Lower lobe of right lung (tissue), 2 donors: ENCODE data around the gene ILK. TPM values are rescaled to one million over a fixed set of nuclear protein-coding genes. Genes with fewer than 3 reads are reported as not detected.

Experiments used
- ATAC-seq, 2 donors: fragments of 200-7000 bp; cut with Tn5 transposase; one replicate each; pipeline ENCODE4 v1.9.1; 2020 to 2022; ENCODE audit warnings: mild to moderate bottlenecking in 2 of 2, moderate library complexity in 2 of 2
- DNase-seq: peaks from one replicate; pipeline ENCODE4 v3.0.0-alpha.2; 2020
- H3K27ac ChIP-seq: fragments of 200-600 bp; one replicate; pipeline ENCODE4 v1.8.0; 2022
- H3K27me3 ChIP-seq: fragments of 200-600 bp; one replicate; pipeline ENCODE4 v1.8.0; 2022; ENCODE audit warnings: low read depth
- H3K36me3 ChIP-seq: fragments of 200-600 bp; one replicate; pipeline ENCODE4 v1.8.0; 2022; ENCODE audit warnings: mild to moderate bottlenecking
- H3K4me1 ChIP-seq: fragments of 200-600 bp; one replicate; pipeline ENCODE4 v1.8.0; 2022
- H3K4me3 ChIP-seq: fragments of 200-600 bp; one replicate; pipeline ENCODE4 v1.8.0; 2022; ENCODE audit warnings: mild to moderate bottlenecking
- H3K9me3 ChIP-seq: fragments of 200-600 bp; one replicate; pipeline ENCODE4 v1.8.0; 2022
- intact Hi-C: fragments of 100-400 bp; cut with DNase I; formaldehyde crosslinking; loops from one replicate; pipeline ENCODE4 v1.11.0; 2022
- total RNA-seq: library from RNA; stranded (reverse); fragmentation: NEBNext Ultra II Directional; extraction: Animal tissue kit (Norgen Biotek cat#: 25700); gene quantifications from one replicate; pipeline ENCODE4 v1.2.1, GENCODE V29; 2021
- TF ChIP-seq, protein P1 (sequence below): fragments of 200-600 bp; IDR thresholded peaks from one replicate; pipeline ENCODE4 v1.8.0; 2022; ENCODE audit warnings: antibody characterized with exemption, mild to moderate bottlenecking
- donor health status: DM: no; HTN: yes; CAD: no; lungs with severe emphysema.

The ILK gene
- total RNA-seq, 1 donor from 2014 or later, result 135 TPM

- H3K4me3 ChIP-seq, result peak overlapping the region; percentile 86
- H3K27me3 ChIP-seq, result no peaks in the 10 kb centered on the region
- peaks cover 48% of the 10 kb centered on the region for H3K36me3 ChIP-seq
- no peaks in the 10 kb centered on the region for H3K9me3 ChIP-seq
- H3K4me1 ChIP-seq, result peaks cover 48% of the 10 kb centered on the region
- TF ChIP-seq, protein P1, sequence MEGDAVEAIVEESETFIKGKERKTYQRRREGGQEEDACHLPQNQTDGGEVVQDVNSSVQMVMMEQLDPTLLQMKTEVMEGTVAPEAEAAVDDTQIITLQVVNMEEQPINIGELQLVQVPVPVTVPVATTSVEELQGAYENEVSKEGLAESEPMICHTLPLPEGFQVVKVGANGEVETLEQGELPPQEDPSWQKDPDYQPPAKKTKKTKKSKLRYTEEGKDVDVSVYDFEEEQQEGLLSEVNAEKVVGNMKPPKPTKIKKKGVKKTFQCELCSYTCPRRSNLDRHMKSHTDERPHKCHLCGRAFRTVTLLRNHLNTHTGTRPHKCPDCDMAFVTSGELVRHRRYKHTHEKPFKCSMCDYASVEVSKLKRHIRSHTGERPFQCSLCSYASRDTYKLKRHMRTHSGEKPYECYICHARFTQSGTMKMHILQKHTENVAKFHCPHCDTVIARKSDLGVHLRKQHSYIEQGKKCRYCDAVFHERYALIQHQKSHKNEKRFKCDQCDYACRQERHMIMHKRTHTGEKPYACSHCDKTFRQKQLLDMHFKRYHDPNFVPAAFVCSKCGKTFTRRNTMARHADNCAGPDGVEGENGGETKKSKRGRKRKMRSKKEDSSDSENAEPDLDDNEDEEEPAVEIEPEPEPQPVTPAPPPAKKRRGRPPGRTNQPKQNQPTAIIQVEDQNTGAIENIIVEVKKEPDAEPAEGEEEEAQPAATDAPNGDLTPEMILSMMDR, result no peak
- DNase-seq (no peak), ATAC-seq (no peak)
- intact Hi-C loops, result no loop called here
- peak overlapping the region; percentile 93 for H3K27ac ChIP-seq
These were observed 1.3 kb upstream of the ILK start for GRCh38 chr11:6602096-6602940.

DNA sequence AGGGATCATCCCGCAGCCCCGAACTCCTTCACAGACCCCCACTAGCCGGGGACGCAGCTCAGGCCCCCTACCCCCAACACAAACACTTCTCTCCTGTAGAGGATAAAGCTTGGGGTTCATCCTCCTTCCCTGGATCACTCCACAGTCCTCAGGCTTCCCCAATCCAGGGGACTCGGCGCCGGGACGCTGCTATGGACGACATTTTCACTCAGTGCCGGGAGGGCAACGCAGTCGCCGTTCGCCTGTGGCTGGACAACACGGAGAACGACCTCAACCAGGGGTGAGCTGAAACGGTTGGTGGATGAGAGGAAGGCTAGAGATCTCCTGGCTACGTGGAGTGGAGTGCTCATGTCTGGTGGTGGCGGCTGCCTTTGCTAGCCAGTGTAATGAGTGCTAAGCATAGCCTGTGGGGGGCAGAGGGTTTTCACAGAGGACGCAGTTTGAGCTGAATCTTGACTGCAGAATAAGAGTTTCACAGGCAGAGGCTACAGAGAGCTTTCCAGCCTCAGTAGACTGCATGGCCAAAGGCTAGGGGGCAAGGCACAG, 580 bp downstream of the ILK start:
- Histone ChIP-seq H3K27ac (peak overlapping the region; percentile 93), H3K27me3 (no peaks in the 10 kb centered on the region), H3K36me3 (peaks cover 48% of the 10 kb centered on the region), H3K4me1 (peaks cover 66% of the 10 kb centered on the region), H3K9me3 (no peaks in the 10 kb centered on the region), H3K4me3 (peak overlapping the region; percentile 86)
- TF ChIP-seq, protein P1, result peak; percentile 19
- intact Hi-C loops, result no loop called here
- no peak for DNase-seq
- ATAC-seq, result peak; percentile 57 to 60

DNA sequence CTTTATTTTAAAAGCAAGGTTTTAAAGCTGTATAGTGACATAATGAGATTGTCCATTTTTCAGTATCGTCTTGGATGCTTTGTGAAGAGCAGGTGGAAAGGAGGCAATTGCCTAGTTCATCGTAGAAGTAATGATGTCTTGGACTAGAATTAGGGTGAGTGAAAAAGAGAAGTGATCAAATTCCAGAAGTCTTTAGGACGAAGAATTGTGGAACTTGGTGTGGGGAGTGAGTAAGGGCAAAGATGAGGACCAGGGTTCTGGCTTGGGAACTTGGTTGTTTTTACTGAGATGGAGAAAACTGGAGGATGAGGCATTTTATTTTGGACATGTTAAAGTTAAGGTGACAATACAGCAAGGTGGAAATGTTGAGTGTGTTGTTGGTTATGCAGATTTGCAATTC, 1.2 kb downstream of the ILK start:
- Histone ChIP-seq H3K36me3 (peaks cover 48% of the 10 kb centered on the region), H3K4me1 (peaks cover 70% of the 10 kb centered on the region), H3K9me3 (no peaks in the 10 kb centered on the region), H3K4me3 (peak overlapping the region; percentile 86), H3K27ac (peak overlapping the region; percentile 93), H3K27me3 (no peaks in the 10 kb centered on the region)
- no peak for DNase-seq
- intact Hi-C loops, result no loop called here
- TF ChIP-seq, protein P1, result no peak
- no peak for ATAC-seq

- intact Hi-C loops, result no loop called here
These were observed 3.1 kb downstream of the ILK start for GRCh38 chr11:6606471-6607189.

GRCh38 chr11:6607190-6607795, 3.7 kb downstream of the ILK start:
- intact Hi-C loops, result no loop called here
- Histone ChIP-seq H3K27ac (peak overlapping the region; percentile 56), H3K4me3 (peak overlapping the region; percentile 86), H3K4me1 (peaks cover 65% of the 10 kb centered on the region), H3K36me3 (peaks cover 40% of the 10 kb centered on the region), H3K9me3 (no peaks in the 10 kb centered on the region), H3K27me3 (no peaks in the 10 kb centered on the region)
- DNase-seq (no peak), ATAC-seq (no peak)
- TF ChIP-seq, protein P1, result no peak

More at GRCh38 chr11:6606471-6607189, 3.1 kb downstream of the ILK start:
- H3K9me3 ChIP-seq, result no peaks in the 10 kb centered on the region
- peaks cover 45% of the 10 kb centered on the region for H3K36me3 ChIP-seq
- TF ChIP-seq, protein P1, result no peak
- peak overlapping the region; percentile 93 for H3K27ac ChIP-seq
- peaks cover 72% of the 10 kb centered on the region for H3K4me1 ChIP-seq
- ATAC-seq (peak; percentile 77 to 79), DNase-seq (peak; percentile 91)
- peak overlapping the region; percentile 86 for H3K4me3 ChIP-seq
- no peaks in the 10 kb centered on the region for H3K27me3 ChIP-seq
